HepG2 (cell line): ENCODE data around the gene TEAD3. TPM values are rescaled to one million over a fixed set of nuclear protein-coding genes. Genes with fewer than 3 reads are reported as not detected.

Experiments used
- EZH2 ChIP-seq: conservative IDR thresholded peaks from 2 replicates; pipeline ENCODE4 v1.6.1; 2012; ENCODE audit warnings: mild to moderate bottlenecking, low read depth, low read length, moderate library complexity
- JDP2 ChIP-seq: sonication (generic); formaldehyde crosslinking; IDR thresholded peaks from 2 replicates; pipeline ENCODE4 v1.8.1; 2022; ENCODE audit warnings: missing genetic modification reagents, borderline replicate concordance
- MED13 ChIP-seq: sonication (generic); formaldehyde crosslinking; IDR thresholded peaks from 2 replicates; pipeline ENCODE4 v1.5.0; 2020; ENCODE audit warnings: missing genetic modification reagents
- REST ChIP-seq, 2 experiments: IDR thresholded peaks; 2 replicates each; pipeline ENCODE4 v1.6.1; 2011 to 2012; ENCODE audit warnings: low read length in 2 of 2, borderline replicate concordance in 1 of 2, low read depth in 1 of 2, mild to moderate bottlenecking in 1 of 2, moderate library complexity in 1 of 2
- SETDB1 ChIP-seq: sonication (generic); formaldehyde crosslinking; IDR thresholded peaks from 2 replicates; pipeline ENCODE4 v1.5.1; 2020; ENCODE audit warnings: missing genetic modification reagents, mild to moderate bottlenecking, borderline replicate concordance
- SRF ChIP-seq: IDR thresholded peaks from 2 replicates; pipeline ENCODE4 v1.6.1; 2011; ENCODE audit warnings: mild to moderate bottlenecking, low read depth, low read length, moderate library complexity
- ZBTB7B ChIP-seq: sonication (generic); formaldehyde crosslinking; IDR thresholded peaks from 2 replicates; pipeline ENCODE4 v1.4.0; 2020; ENCODE audit warnings: missing genetic modification reagents
- polyA plus RNA-seq, 8 experiments: library from polyadenylated mRNA; depleted of rRNA in 3 of 8; stranded (reverse) in 7 of 8; unstranded in 1 of 8; fragments of >200 nt; fragmentation: Illumina TruSeq in 4 of 8; extraction: Trizol in 4 of 8; gene quantifications; 2 replicates each; pipeline versions ENCODE4 v1.2.1 to v1.2.3, GENCODE V29; 2011 to 2016; ENCODE audit warnings: low read depth in 4 of 8, missing spikeins in 1 of 8, mixed read lengths in 1 of 8; ENCODE audit not compliant: insufficient read depth in 1 of 8
- total RNA-seq, 5 experiments: library from RNA; depleted of rRNA; stranded (reverse); fragments of >200 nt; fragmentation: Illumina TruSeq; extraction: Trizol; gene quantifications; 2 replicates each; pipeline ENCODE4 v1.2.3, GENCODE V29; 2016; ENCODE audit warnings: low read depth in 1 of 5
- TF ChIP-seq, protein P1 (sequence below): sonication (generic); formaldehyde crosslinking; IDR thresholded peaks from 2 replicates; pipeline ENCODE4 v1.9.0; 2022; ENCODE audit warnings: missing genetic modification reagents, mild to moderate bottlenecking, borderline replicate concordance

The TEAD3 gene
- total and polyA plus RNA-seq, 2 of the 13 experiments (the other 11 are each of a cell fraction or from before 2014, with no cell fraction given): 15.1 to 16.5 TPM

DNA sequence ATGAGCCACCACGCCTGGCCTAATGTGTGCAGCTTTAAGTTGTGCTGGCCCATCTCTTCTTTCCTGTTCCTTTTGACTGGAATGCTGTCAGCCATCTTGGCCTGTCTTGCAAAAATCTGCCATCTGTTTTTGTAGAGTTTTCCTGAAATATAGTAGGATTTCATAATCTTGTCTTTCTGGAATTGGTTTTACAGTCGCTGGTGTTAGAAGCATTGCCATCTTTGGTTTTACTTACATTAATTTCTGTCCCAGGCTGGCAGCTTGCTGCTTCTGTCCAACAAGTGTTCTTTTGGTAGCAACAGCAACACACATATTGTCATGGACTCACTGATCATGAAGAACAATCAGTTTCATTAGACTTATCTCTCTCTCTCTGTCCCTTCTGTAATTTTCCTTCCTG is 45.0 kb upstream of the TEAD3 start (continued):
- no peak for TF ChIP-seq REST (IDR thresholded peaks at IDR 0.05; ENCODE audit: borderline replicate concordance in 1 of 2, low read depth in 1 of 2, low read length in 2 of 2)
- TF ChIP-seq SRF: no peak
- TF ChIP-seq SETDB1 (CRISPR knock-in tag): no peak
- no peak for TF ChIP-seq EZH2
- TF ChIP-seq, protein P1, sequence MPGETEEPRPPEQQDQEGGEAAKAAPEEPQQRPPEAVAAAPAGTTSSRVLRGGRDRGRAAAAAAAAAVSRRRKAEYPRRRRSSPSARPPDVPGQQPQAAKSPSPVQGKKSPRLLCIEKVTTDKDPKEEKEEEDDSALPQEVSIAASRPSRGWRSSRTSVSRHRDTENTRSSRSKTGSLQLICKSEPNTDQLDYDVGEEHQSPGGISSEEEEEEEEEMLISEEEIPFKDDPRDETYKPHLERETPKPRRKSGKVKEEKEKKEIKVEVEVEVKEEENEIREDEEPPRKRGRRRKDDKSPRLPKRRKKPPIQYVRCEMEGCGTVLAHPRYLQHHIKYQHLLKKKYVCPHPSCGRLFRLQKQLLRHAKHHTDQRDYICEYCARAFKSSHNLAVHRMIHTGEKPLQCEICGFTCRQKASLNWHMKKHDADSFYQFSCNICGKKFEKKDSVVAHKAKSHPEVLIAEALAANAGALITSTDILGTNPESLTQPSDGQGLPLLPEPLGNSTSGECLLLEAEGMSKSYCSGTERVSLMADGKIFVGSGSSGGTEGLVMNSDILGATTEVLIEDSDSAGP (CRISPR knock-in tag): no peak
- TF ChIP-seq MED13 (CRISPR knock-in tag): no peak
- TF ChIP-seq ZBTB7B (CRISPR knock-in tag): no peak
- no peak for TF ChIP-seq JDP2 (CRISPR knock-in tag)
- TF ChIP-seq, all 625 proteins: peak for 0
